IMR-90 (cell line): Measurements from ENCODE around the gene UNC5A. TPM values are rescaled to one million over a fixed set of nuclear protein-coding genes. Genes with fewer than 3 reads are reported as not detected.

Experiments used
- ATAC-seq: fragments of 200-7000 bp; cut with Tn5 transposase; 2 replicates; pipeline ENCODE4 v1.9.1; 2020; ENCODE audit warnings: low read depth, mild to moderate bottlenecking, moderate library complexity
- BruUV-seq: library from RNA; stranded (reverse); fragments of 400-500 nt; replicated peaks from 2 replicates; lab custom pipeline; 2021; lab: Mats Ljungman, UMichigan
- CTCF ChIA-PET: fragments of 300-600 bp; formaldehyde crosslinking; extraction: SDS; loops from one replicate; lab custom pipeline; 2021; ENCODE audit warnings: antibody characterized with exemption; lab: Yijun Ruan, JAX
- POLR2A ChIA-PET: fragments of 300-600 bp; sonication (Branson Sonifier 250); formaldehyde crosslinking; loops from one replicate; lab custom pipeline; 2022; ENCODE audit warnings: antibody characterized with exemption; ENCODE audit not compliant: unreplicated experiment; lab: Charles Lee
- DNase-seq: peaks from one replicate; pipeline ENCODE4 v3.0.0; 2013
- H2AFZ ChIP-seq: replicated peaks from 2 replicates; pipeline ENCODE3; 2013; ENCODE audit warnings: low read length, mild to moderate bottlenecking; ENCODE audit not compliant: poor library complexity
- H2AK5ac ChIP-seq: 2 replicates; pipeline ENCODE4 v1.6.1; 2013; ENCODE audit warnings: low read depth, low read length, inconsistent platforms
- H2AK9ac ChIP-seq: replicated peaks from 2 replicates; pipeline ENCODE3; 2013; ENCODE audit warnings: mild to moderate bottlenecking, low read depth, low read length, moderate library complexity; ENCODE audit not compliant: poor library complexity
- H2BK120ac ChIP-seq: 2 replicates; pipeline ENCODE4 v1.6.1; 2013; ENCODE audit warnings: low read depth, low read length, inconsistent platforms
- H2BK15ac ChIP-seq: 3 replicates; pipeline ENCODE4 v1.6.1; 2013; ENCODE audit warnings: low read depth, low read length, inconsistent platforms
- H2BK20ac ChIP-seq: 2 replicates; pipeline ENCODE4 v1.6.1; 2013; ENCODE audit warnings: low read depth, mild to moderate bottlenecking, inconsistent platforms, low read length, moderate library complexity
- H2BK5ac ChIP-seq: 2 replicates; pipeline ENCODE4 v1.6.1; 2013; ENCODE audit warnings: mild to moderate bottlenecking, low read depth, low read length, inconsistent platforms; ENCODE audit not compliant: poor library complexity, severe bottlenecking
- H3K14ac ChIP-seq: replicated peaks from 2 replicates; pipeline ENCODE4 v1.6.1; 2013; ENCODE audit warnings: low read depth, low read length, inconsistent platforms
- H3K18ac ChIP-seq: 2 replicates; pipeline ENCODE4 v1.6.1; 2013; ENCODE audit warnings: low read depth, low read length, control low read depth
- H3K23ac ChIP-seq: 2 replicates; pipeline ENCODE4 v1.6.1; 2013; ENCODE audit warnings: low read depth, low read length, inconsistent platforms
- H3K27ac ChIP-seq: 2 replicates; pipeline ENCODE4 v1.5.1; 2013; ENCODE audit warnings: mild to moderate bottlenecking, control low read depth, low read length; ENCODE audit not compliant: insufficient read depth
- H3K27me3 ChIP-seq: 2 replicates; pipeline ENCODE4 v1.6.1; 2013; ENCODE audit warnings: low read length; ENCODE audit not compliant: control insufficient read depth, insufficient read depth
- H3K36me3 ChIP-seq: 2 replicates; pipeline ENCODE4 v1.6.1; 2013; ENCODE audit warnings: low read length, mixed read lengths; ENCODE audit not compliant: control insufficient read depth, insufficient read depth
- H3K4ac ChIP-seq: 2 replicates; pipeline ENCODE4 v1.6.1; 2013; ENCODE audit warnings: low read depth, low read length, inconsistent platforms
- H3K4me1 ChIP-seq: 2 replicates; pipeline ENCODE4 v1.6.1; 2013; ENCODE audit warnings: low read length, mixed read lengths; ENCODE audit not compliant: control insufficient read depth, insufficient read depth
- H3K4me2 ChIP-seq: 2 replicates; pipeline ENCODE4 v1.6.1; 2013; ENCODE audit warnings: low read depth, mild to moderate bottlenecking, control low read depth, low read length, moderate library complexity
- H3K4me3 ChIP-seq: 2 replicates; pipeline ENCODE4 v1.5.1; 2013; ENCODE audit warnings: low read depth, mild to moderate bottlenecking, control low read depth, low read length, moderate library complexity; ENCODE audit not compliant: insufficient read depth
- H3K56ac ChIP-seq: 2 replicates; pipeline ENCODE4 v1.6.1; 2013; ENCODE audit warnings: low read length, inconsistent platforms; ENCODE audit not compliant: insufficient read depth; ENCODE audit errors: extremely low read depth
- H3K79me1 ChIP-seq, 2 experiments: 2 replicates each; pipeline ENCODE4 v1.6.1; 2013; ENCODE audit warnings: low read length in 2 of 2, inconsistent platforms in 1 of 2, low read depth in 1 of 2
- H3K9ac ChIP-seq: 2 replicates; pipeline ENCODE4 v1.6.1; 2013; ENCODE audit warnings: low read depth, low read length, control low read depth
- H3K9me1 ChIP-seq: 2 replicates; pipeline ENCODE4 v1.6.1; 2013; ENCODE audit warnings: low read length, inconsistent platforms; ENCODE audit not compliant: insufficient read depth
- H3K9me3 ChIP-seq: 2 replicates; pipeline ENCODE4 v1.6.1; 2013; ENCODE audit warnings: low read length; ENCODE audit not compliant: control insufficient read depth, insufficient read depth
- H4K20me1 ChIP-seq: 2 replicates; pipeline ENCODE4 v1.6.1; 2013; ENCODE audit warnings: low read length, inconsistent platforms; ENCODE audit not compliant: insufficient read depth
- H4K5ac ChIP-seq: 2 replicates; pipeline ENCODE4 v1.6.1; 2013; ENCODE audit warnings: mild to moderate bottlenecking, low read depth, low read length, control low read depth
- H4K8ac ChIP-seq, 2 experiments: 2 replicates each; pipeline ENCODE4 v1.6.1; 2013; ENCODE audit warnings: low read depth in 2 of 2, low read length in 2 of 2, control low read depth in 1 of 2, inconsistent platforms in 1 of 2
- H4K91ac ChIP-seq: 2 replicates; pipeline ENCODE4 v1.6.1; 2013; ENCODE audit warnings: low read depth, low read length, inconsistent platforms; ENCODE audit not compliant: insufficient read depth
- BHLHE40 ChIP-seq: fragments of 150-350 bp; IDR thresholded peaks from 2 replicates; pipeline ENCODE4 v1.6.1; 2016; ENCODE audit warnings: mild to moderate bottlenecking, low read depth, low read length
- WGBS, 2 experiments: methylation state at CpG; one replicate each; pipeline versions ENCODE4 v1.1.5 to v1.1.7; 2013; ENCODE audit warnings: missing lambda C conversion rate in 2 of 2; ENCODE audit not compliant: insufficient read length in 1 of 2; ENCODE audit errors: extremely low coverage in 2 of 2; 5-methylcytosine and 5-hydroxymethylcytosine counted together
- dilution Hi-C: fragments of 300-500 bp; cut with HindIII; formaldehyde crosslinking; loops from one replicate; pipeline ENCODE4 v1.14.3; 2018; ENCODE audit warnings: low sequenced_read_pairs; ENCODE audit not compliant: unreplicated experiment
- in situ Hi-C: fragments of 300-500 bp; cut with MboI; formaldehyde crosslinking; loops from 3 replicates; pipeline ENCODE4 v1.14.3; 2019; ENCODE audit warnings: low sequenced_read_pairs, inconsistent platforms, mixed read lengths
- intact Hi-C: fragments of 100-400 bp; cut with micrococcal nuclease; formaldehyde crosslinking; loops from 2 replicates; pipeline ENCODE4 v1.10.0; 2022
- polyA plus RNA-seq, 3 experiments: library from polyadenylated mRNA; depleted of rRNA; stranded (reverse); fragments of >200 nt; gene quantifications; 2 replicates each; pipeline ENCODE4 v1.2.3, GENCODE V29; 2012; ENCODE audit warnings: low replicate concordance in 1 of 3
- total RNA-seq: library from RNA; depleted of rRNA; stranded (reverse); fragments of >200 nt; gene quantifications from 2 replicates; pipeline ENCODE4 v1.2.3, GENCODE V29; 2012

The UNC5A gene
- total and polyA plus RNA-seq, 2 of the 4 experiments (the other 2 are of a cell fraction), result not detected

DNA sequence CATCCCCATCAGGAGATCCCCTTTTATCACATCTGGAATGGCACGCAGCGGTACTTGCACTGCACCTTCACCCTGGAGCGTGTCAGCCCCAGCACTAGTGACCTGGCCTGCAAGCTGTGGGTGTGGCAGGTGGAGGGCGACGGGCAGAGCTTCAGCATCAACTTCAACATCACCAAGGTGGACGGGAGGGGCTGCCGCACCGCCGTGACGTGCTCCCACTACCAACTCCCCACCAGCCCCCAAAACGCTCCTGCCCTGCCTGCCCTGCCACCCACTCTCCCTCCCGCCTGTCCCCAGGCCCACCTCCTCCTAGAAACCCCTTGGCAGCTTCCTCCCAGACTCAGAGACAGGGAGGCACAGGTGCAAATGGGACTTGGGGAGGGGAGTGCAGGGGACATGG lies 68.1 kb downstream of the UNC5A start:
- WGBS, 2 experiments, result no CpG with 5 or more reads among the region's 12 CpGs
- Histone ChIP-seq H3K79me1 (no peaks in the 10 kb centered on the region), H4K20me1 (no peaks in the 10 kb centered on the region), H2AK5ac (no peak overlapping the region), H4K5ac (no peak overlapping the region), H3K27me3 (peaks cover 64% of the 10 kb centered on the region), H3K9ac (no peak overlapping the region), H3K27ac (no peak overlapping the region), H3K36me3 (no peaks in the 10 kb centered on the region), H3K4me3 (no peak overlapping the region), H3K4ac (no peak overlapping the region), H3K4me2 (no peak overlapping the region), H2BK20ac (no peak overlapping the region), H4K8ac (no peak overlapping the region), H3K9me3 (no peaks in the 10 kb centered on the region), H4K91ac (no peak overlapping the region), H2AK9ac (no peak overlapping the region), H2BK120ac (no peak overlapping the region), H3K4me1 (no peaks in the 10 kb centered on the region), H3K18ac (no peak overlapping the region), H3K9me1 (no peaks in the 10 kb centered on the region), H3K14ac (no peak overlapping the region), H2AFZ (no peak overlapping the region), H3K56ac (no peak overlapping the region), H2BK5ac (no peak overlapping the region), H3K23ac (no peak overlapping the region), H2BK15ac (no peak overlapping the region)
- in situ Hi-C loops (no loop called here), dilution Hi-C loops (no loop called here), intact Hi-C loops (no loop called here)
- CTCF ChIA-PET, result no interaction called here
- BruUV-seq, result no TSS peak
- POLR2A ChIA-PET, result no interaction called here
- ATAC-seq (no peak), DNase-seq (no peak)
- TF ChIP-seq BHLHE40, result no peak
